C4-2B (cell line): ENCODE data around the gene HPGDS.

Experiments
- H3K27ac ChIP-seq: fragments of 450-650 bp; 2 replicates; pipeline ENCODE4 v1.5.1; 2017
- ZFX ChIP-seq: fragments of 450-650 bp; IDR thresholded peaks from 2 replicates; pipeline ENCODE4 v1.6.1; 2017
- TF ChIP-seq, protein P1 (sequence below): fragments of 450-650 bp; conservative IDR thresholded peaks from 2 replicates; pipeline ENCODE4 v1.5.1; 2017; ENCODE audit warnings: mild to moderate bottlenecking

The HPGDS gene

GRCh38 chr4:94356444-94356843, 13.8 kb upstream of the HPGDS start:
- no peak for TF ChIP-seq ZFX
- TF ChIP-seq, protein P1, sequence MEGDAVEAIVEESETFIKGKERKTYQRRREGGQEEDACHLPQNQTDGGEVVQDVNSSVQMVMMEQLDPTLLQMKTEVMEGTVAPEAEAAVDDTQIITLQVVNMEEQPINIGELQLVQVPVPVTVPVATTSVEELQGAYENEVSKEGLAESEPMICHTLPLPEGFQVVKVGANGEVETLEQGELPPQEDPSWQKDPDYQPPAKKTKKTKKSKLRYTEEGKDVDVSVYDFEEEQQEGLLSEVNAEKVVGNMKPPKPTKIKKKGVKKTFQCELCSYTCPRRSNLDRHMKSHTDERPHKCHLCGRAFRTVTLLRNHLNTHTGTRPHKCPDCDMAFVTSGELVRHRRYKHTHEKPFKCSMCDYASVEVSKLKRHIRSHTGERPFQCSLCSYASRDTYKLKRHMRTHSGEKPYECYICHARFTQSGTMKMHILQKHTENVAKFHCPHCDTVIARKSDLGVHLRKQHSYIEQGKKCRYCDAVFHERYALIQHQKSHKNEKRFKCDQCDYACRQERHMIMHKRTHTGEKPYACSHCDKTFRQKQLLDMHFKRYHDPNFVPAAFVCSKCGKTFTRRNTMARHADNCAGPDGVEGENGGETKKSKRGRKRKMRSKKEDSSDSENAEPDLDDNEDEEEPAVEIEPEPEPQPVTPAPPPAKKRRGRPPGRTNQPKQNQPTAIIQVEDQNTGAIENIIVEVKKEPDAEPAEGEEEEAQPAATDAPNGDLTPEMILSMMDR: no peak
- H3K27ac ChIP-seq: no peak overlapping the region

- TF ChIP-seq, protein P1: no peak
- TF ChIP-seq ZFX: no peak
- H3K27ac ChIP-seq: no peak overlapping the region
These were observed 11.8 kb upstream of the HPGDS start for GRCh38 chr4:94354474-94354896.

GRCh38 chr4:94352996-94353395, 10.4 kb upstream of the HPGDS start:
- no peak overlapping the region for H3K27ac ChIP-seq
- no peak for TF ChIP-seq ZFX
- TF ChIP-seq, protein P1: no peak

GRCh38 chr4:94352163-94352562, 9.5 kb upstream of the HPGDS start:
- H3K27ac ChIP-seq: no peak overlapping the region
- TF ChIP-seq ZFX: no peak
- TF ChIP-seq, protein P1: no peak

DNA sequence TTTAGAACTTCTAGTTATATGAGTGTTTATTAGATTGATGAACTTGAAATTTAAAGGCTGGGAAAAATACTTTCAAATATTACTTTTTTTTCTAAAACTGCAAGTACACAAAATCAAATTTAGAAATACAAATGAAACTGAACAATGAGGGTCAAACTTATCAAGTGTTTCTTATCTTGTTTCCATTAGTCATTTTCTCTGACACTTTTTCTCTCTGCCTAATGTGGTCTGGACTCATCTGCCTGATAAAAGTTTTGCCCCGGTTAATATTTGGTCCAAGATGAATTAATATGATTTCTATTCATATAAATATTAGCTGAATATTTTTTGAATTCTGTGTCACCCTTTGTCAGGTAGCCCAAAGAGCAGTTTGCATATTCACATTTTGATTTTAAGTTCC, 8.7 kb upstream of the HPGDS start:
- TF ChIP-seq, protein P1: no peak
- no peak for TF ChIP-seq ZFX
- no peak overlapping the region for H3K27ac ChIP-seq

GRCh38 chr4:94350095-94350494, 7.5 kb upstream of the HPGDS start:
- H3K27ac ChIP-seq: no peak overlapping the region
- TF ChIP-seq, protein P1: no peak
- no peak for TF ChIP-seq ZFX

- TF ChIP-seq, protein P1: no peak
- no peak for TF ChIP-seq ZFX
- no peak overlapping the region for H3K27ac ChIP-seq
These were observed 6.6 kb upstream of the HPGDS start for GRCh38 chr4:94349193-94349592.
